Measurements from ENCODE around the gene ESRRB.

GRCh38 chr14:76352639-76353281 is 23.2 kb upstream of the ESRRB start:
- TF ChIP-seq CEBPB (IDR thresholded peaks at IDR 0.05), result no peak
- no peak for TF ChIP-seq REST (IDR thresholded peaks at IDR 0.05; ENCODE audit: low read depth)
- peak; percentile 62; the same call in 1 of the 2 replicates for TF ChIP-seq RAD21 (IDR thresholded peaks at IDR 0.05; ENCODE audit: low read depth)
- TF ChIP-seq YY1 (IDR thresholded peaks at IDR 0.05; ENCODE audit: low read depth), result no peak
- no peak for TF ChIP-seq EP300 (IDR thresholded peaks at IDR 0.05; ENCODE audit: borderline replicate concordance)
- no peak for TF ChIP-seq MAX (IDR thresholded peaks at IDR 0.05)
